Putamen (tissue), 1 donor: ENCODE results near the gene VCPKMT.

ENCODE experiments used
- DNase-seq: peaks from one replicate; pipeline ENCODE4 v3.0.0-alpha.2; 2016; ENCODE audit warnings: low spot score

Gene VCPKMT

DNA sequence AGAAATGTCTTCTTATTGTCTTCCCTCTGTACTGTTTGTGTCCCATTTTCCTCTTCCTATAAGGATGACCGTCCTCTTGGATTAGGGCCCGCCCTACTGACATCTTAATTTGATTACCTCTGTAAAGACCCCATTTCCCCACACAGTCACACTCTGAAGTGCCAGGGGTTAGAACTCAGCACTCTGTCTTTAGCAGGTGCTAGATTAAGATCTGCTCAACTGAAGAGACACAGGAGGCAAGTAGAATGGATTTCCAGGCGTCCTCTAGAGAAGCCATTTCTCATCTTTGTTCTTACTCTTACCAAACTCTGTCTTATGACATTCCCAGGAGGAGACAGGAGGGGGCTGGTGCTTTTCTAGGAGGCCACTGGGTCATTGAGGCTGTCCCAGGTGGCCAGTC lies 50.8 kb downstream of the VCPKMT start:
- DNase-seq: no peak

DNA sequence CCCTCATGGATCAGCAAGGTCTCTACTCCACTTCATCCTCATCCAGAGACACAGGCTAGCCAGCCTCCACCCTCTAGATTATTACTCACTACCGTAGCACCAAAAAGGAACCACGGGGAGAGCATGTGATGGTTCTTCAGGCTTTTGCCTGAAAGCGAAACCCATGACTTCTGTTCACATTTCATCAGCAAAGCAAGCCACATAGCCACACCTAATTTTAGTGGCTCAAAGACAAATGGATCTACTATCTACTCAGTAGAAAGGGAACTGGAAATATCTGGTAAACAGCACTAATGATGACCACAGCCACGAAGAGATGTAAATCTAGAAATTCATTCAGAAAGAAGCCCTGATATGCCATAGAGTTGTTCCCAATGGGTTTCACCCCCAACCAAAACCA lies 51.4 kb downstream of the VCPKMT start:
- DNase-seq: peak; percentile 30

GRCh38 chr14:50063876-50064420 lies 52.4 kb downstream of the VCPKMT start:
- no peak for DNase-seq

GRCh38 chr14:50062438-50063085 lies 53.8 kb downstream of the VCPKMT start:
- DNase-seq: no peak

GRCh38 chr14:50061664-50062437 lies 54.5 kb downstream of the VCPKMT start:
- DNase-seq: no peak

DNA sequence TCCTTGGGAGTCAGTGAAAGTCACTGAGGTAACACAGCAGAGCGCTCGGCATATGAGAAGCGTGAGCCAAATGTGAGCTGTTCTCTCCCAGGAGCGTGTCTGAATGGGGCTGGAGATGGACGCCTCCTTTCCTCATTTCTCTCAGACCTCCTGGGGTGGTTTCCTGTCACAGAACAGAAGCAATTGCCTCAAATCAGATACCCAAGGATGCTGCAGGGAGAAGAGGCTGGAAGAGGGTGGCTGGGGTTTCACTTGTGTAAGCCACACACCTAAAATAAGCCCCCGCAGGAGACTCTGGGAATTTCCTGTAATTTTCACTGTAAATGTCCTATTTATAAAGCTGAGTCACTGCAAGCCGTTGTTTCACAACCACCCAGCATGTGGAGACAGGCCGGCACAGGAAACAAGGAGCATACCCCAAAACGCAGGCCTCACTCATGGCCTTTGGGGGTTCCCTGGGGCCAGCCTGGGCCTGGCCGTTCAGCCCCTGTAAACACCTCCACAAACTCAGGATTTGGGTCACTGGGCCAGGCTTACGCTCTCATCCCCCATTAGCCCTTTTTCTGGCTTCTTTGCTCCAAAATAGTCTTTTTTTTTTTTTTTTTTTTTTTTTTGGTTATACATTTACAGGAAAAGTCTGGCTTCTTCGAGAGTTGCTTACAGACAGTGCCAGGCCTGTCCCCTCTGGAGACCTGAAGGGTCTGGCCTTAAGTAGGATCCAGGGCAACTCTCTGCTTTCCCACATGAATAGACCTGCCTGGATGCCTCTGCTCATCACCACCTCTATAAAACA lies 55.3 kb downstream of the VCPKMT start:
- peak; percentile 60 for DNase-seq

- DNase-seq: no peak
Measured at GRCh38 chr14:50059763-50060616, 56.4 kb downstream of the VCPKMT start.
